ENCODE results near the gene DUOX1.

The DUOX1 gene

DNA sequence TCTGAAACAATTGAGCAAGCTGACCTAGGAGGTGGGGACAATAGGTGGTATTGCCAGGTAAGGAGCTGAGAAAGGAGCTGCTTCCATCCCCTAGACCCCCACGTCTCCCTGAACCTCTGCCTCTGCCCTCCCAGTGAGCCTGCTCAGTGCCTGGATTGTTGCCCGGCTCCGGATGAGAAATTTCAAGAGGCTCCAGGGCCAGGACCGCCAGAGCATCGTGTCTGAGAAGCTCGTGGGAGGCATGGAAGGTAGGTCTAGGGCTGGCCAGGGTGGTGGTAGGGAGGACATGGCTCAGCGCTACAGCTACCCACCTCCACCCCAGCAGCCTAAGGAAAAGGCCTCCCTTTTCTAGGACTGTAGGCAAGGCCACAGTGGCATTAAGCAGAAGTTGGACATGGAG lies 13.3 kb downstream of the DUOX1 start:
- Histone ChIP-seq H2AFZ (ENCODE audit: low read depth, low read length) (no peak overlapping the region), H3K79me2 (ENCODE audit: low read length) (no peaks in the 10 kb centered on the region), H3K36me3 (replicated peaks; ENCODE audit: low read depth, low read length) (no peaks in the 10 kb centered on the region), H3K4me1 (ENCODE audit: low read length) (no peaks in the 10 kb centered on the region), H3K4me3 (ENCODE audit: low read length) (no peak overlapping the region), H3K9me3 (ENCODE audit: insufficient read depth, low read length) (no peaks in the 10 kb centered on the region), H3K4me2 (ENCODE audit: low read length) (no peak overlapping the region), H3K27ac (ENCODE audit: low read length) (no peak overlapping the region), H3K9ac (ENCODE audit: low read length) (no peak overlapping the region), H4K20me1 (ENCODE audit: insufficient read depth, low read length) (no peaks in the 10 kb centered on the region), H3K27me3 (ENCODE audit: low read depth, low read length) (no peaks in the 10 kb centered on the region)
- TF ChIP-seq, protein P1, sequence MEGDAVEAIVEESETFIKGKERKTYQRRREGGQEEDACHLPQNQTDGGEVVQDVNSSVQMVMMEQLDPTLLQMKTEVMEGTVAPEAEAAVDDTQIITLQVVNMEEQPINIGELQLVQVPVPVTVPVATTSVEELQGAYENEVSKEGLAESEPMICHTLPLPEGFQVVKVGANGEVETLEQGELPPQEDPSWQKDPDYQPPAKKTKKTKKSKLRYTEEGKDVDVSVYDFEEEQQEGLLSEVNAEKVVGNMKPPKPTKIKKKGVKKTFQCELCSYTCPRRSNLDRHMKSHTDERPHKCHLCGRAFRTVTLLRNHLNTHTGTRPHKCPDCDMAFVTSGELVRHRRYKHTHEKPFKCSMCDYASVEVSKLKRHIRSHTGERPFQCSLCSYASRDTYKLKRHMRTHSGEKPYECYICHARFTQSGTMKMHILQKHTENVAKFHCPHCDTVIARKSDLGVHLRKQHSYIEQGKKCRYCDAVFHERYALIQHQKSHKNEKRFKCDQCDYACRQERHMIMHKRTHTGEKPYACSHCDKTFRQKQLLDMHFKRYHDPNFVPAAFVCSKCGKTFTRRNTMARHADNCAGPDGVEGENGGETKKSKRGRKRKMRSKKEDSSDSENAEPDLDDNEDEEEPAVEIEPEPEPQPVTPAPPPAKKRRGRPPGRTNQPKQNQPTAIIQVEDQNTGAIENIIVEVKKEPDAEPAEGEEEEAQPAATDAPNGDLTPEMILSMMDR (IDR thresholded peaks at IDR 0.05; ENCODE audit: low read depth, low read length) = no peak
- TF ChIP-seq EZH2phosphoT487 (IDR thresholded peaks at IDR 0.05; ENCODE audit: low read depth) = no peak

DNA sequence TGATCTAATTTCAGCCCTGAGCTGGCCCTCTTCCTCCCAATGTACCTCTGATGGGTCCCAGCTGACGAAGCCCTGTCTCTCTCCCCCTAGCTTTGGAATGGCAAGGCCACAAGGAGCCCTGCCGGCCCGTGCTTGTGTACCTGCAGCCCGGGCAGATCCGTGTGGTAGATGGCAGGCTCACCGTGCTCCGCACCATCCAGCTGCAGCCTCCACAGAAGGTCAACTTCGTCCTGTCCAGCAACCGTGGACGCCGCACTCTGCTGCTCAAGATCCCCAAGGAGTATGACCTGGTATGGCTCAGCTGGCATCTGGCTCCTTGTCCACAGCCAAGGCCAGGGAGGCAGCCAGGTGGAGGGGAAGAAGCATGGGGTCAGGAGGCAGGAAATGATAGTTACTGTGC lies 14.2 kb downstream of the DUOX1 start:
- Histone ChIP-seq H2AFZ (ENCODE audit: low read depth, low read length) (no peak overlapping the region), H3K9ac (ENCODE audit: low read length) (no peak overlapping the region), H3K4me1 (ENCODE audit: low read length) (no peaks in the 10 kb centered on the region), H3K4me3 (ENCODE audit: low read length) (no peak overlapping the region), H4K20me1 (ENCODE audit: insufficient read depth, low read length) (no peaks in the 10 kb centered on the region), H3K36me3 (replicated peaks; ENCODE audit: low read depth, low read length) (no peaks in the 10 kb centered on the region), H3K9me3 (ENCODE audit: insufficient read depth, low read length) (no peaks in the 10 kb centered on the region), H3K27me3 (ENCODE audit: low read depth, low read length) (no peaks in the 10 kb centered on the region), H3K4me2 (ENCODE audit: low read length) (no peak overlapping the region), H3K27ac (ENCODE audit: low read length) (no peak overlapping the region), H3K79me2 (ENCODE audit: low read length) (no peaks in the 10 kb centered on the region)
- TF ChIP-seq, protein P1 (IDR thresholded peaks at IDR 0.05; ENCODE audit: low read depth, low read length) = no peak
- TF ChIP-seq EZH2phosphoT487 (IDR thresholded peaks at IDR 0.05; ENCODE audit: low read depth) = no peak

DNA sequence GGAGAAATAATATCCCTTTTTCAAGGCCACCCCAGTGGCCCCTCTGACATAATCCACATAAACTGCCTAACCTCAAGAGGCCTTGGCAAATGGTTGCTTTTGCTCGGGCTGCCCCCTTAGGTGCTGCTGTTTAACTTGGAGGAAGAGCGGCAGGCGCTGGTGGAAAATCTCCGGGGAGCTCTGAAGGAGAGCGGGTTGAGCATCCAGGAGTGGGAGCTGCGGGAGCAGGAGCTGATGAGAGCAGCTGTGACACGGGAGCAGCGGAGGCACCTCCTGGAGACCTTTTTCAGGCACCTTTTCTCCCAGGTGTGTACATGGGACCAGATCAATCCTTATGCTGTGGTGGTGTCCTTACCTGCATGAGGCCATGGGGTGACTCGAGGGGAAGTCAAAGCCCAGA lies 15.0 kb downstream of the DUOX1 start:
- no peak for TF ChIP-seq EZH2phosphoT487 (IDR thresholded peaks at IDR 0.05; ENCODE audit: low read depth)
- TF ChIP-seq, protein P1 (IDR thresholded peaks at IDR 0.05; ENCODE audit: low read depth, low read length) = no peak
- no peaks in the 10 kb centered on the region for H3K79me2 ChIP-seq (ENCODE audit: low read length)
- H3K36me3 ChIP-seq (replicated peaks; ENCODE audit: low read depth, low read length) = no peaks in the 10 kb centered on the region
- H3K27ac ChIP-seq (ENCODE audit: low read length) = no peak overlapping the region
- H4K20me1 ChIP-seq (ENCODE audit: insufficient read depth, low read length) = no peaks in the 10 kb centered on the region
- no peaks in the 10 kb centered on the region for H3K27me3 ChIP-seq (ENCODE audit: low read depth, low read length)
- no peak overlapping the region for H3K4me3 ChIP-seq (ENCODE audit: low read length)
- H2AFZ ChIP-seq (ENCODE audit: low read depth, low read length) = no peak overlapping the region
- no peak overlapping the region for H3K4me2 ChIP-seq (ENCODE audit: low read length)
- H3K9ac ChIP-seq (ENCODE audit: low read length) = no peak overlapping the region
- H3K9me3 ChIP-seq (ENCODE audit: insufficient read depth, low read length) = no peaks in the 10 kb centered on the region
- H3K4me1 ChIP-seq (ENCODE audit: low read length) = no peaks in the 10 kb centered on the region

DNA sequence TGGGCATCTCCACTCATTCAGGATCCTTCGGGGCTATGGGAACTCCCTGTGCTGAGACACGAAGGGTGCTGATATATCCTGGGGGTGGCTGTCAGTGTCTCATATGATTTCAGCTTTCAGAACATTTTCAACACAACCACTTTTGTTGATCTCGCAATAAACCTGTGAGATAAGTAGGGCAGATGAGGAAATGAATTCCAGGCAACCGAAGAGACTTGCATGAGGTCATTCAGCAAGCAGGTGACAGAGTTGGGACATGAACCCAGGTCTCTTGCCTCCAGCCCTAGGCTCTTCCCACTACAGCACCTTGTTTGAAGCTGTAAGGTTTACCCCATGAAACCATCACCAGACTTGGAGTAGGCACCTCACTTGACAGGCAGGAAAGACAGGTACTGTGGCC lies 16.6 kb downstream of the DUOX1 start:
- no peak overlapping the region for H2AFZ ChIP-seq (ENCODE audit: low read depth, low read length)
- no peaks in the 10 kb centered on the region for H3K27me3 ChIP-seq (ENCODE audit: low read depth, low read length)
- H3K79me2 ChIP-seq (ENCODE audit: low read length) = no peaks in the 10 kb centered on the region
- no peaks in the 10 kb centered on the region for H4K20me1 ChIP-seq (ENCODE audit: insufficient read depth, low read length)
- H3K9me3 ChIP-seq (ENCODE audit: insufficient read depth, low read length) = no peaks in the 10 kb centered on the region
- H3K27ac ChIP-seq (ENCODE audit: low read length) = no peak overlapping the region
- H3K9ac ChIP-seq (ENCODE audit: low read length) = no peak overlapping the region
- H3K36me3 ChIP-seq (replicated peaks; ENCODE audit: low read depth, low read length) = no peaks in the 10 kb centered on the region
- no peak overlapping the region for H3K4me2 ChIP-seq (ENCODE audit: low read length)
- H3K4me1 ChIP-seq (ENCODE audit: low read length) = no peaks in the 10 kb centered on the region
- TF ChIP-seq EZH2phosphoT487 (IDR thresholded peaks at IDR 0.05; ENCODE audit: low read depth) = no peak
- TF ChIP-seq, protein P1 (IDR thresholded peaks at IDR 0.05; ENCODE audit: low read depth, low read length) = no peak
- no peak overlapping the region for H3K4me3 ChIP-seq (ENCODE audit: low read length)
